ENCODE data around the gene LRRC8E.
A peak's percentile ranks its signal among the peaks of the same experiment; 100 is the strongest.

GRCh38 chr19:7868671-7869452 lies 19.4 kb upstream of the LRRC8E start:
- TF ChIP-seq CTCF (IDR thresholded peaks at IDR 0.05) (peak in 3 of 7 experiments; percentile 85 to 92 (median 91)), EP300 (IDR thresholded peaks at IDR 0.05) (no peak), POLR2A (IDR thresholded peaks at IDR 0.05) (no peak)

Data from stomach (tissue), 4 donors.